Measurements from ENCODE around the gene NEK6. TPM values are rescaled to one million over a fixed set of nuclear protein-coding genes. Genes with fewer than 3 reads are reported as not detected.

NEK6 gene
- total RNA-seq, 2 experiments from 2014 or later, result 0.89 to 1.7 TPM

DNA sequence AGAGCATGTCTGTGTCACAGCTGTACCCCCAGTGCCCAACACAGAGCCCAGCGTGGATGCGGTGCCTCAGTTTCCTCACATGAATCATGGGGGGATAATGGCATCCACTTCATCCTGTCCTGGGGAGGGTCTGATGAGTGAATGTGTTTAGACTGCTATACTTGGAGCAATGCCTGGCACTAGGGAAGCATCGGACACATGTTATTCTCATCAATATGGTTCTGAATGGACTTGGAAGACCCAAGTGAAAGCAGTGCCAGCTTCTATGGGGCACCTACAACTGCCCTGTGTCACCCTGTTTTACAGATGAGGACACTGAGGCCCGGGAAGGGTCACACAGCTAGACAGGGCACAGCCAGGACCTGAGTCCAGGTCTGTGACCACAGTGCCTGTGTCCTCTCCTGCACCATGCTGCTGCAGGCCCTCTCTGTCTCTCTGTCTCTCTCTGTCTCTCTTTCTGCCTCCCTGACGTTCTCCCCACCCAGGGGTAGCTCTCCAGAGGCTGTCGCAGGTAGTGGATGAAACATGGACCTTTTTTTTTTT is 42.3 kb upstream of the NEK6 start:
- H3K4me1 ChIP-seq (ENCODE audit: insufficient read depth, low read length), result peaks cover 59% of the 10 kb centered on the region
- Mint-ChIP-seq H3K27ac (no peak overlapping the region), H3K27me3 (no peaks in the 10 kb centered on the region), H3K9me3 (no peaks in the 10 kb centered on the region), H3K4me1 (ENCODE audit: low read depth) (peaks cover 36% of the 10 kb centered on the region), H3K4me3 (no peak overlapping the region), H3K36me3 (ENCODE audit: low read depth) (no peaks in the 10 kb centered on the region)
- no peaks in the 10 kb centered on the region for H3K36me3 ChIP-seq (ENCODE audit: insufficient read depth, low read length)
- TF ChIP-seq, protein P1, sequence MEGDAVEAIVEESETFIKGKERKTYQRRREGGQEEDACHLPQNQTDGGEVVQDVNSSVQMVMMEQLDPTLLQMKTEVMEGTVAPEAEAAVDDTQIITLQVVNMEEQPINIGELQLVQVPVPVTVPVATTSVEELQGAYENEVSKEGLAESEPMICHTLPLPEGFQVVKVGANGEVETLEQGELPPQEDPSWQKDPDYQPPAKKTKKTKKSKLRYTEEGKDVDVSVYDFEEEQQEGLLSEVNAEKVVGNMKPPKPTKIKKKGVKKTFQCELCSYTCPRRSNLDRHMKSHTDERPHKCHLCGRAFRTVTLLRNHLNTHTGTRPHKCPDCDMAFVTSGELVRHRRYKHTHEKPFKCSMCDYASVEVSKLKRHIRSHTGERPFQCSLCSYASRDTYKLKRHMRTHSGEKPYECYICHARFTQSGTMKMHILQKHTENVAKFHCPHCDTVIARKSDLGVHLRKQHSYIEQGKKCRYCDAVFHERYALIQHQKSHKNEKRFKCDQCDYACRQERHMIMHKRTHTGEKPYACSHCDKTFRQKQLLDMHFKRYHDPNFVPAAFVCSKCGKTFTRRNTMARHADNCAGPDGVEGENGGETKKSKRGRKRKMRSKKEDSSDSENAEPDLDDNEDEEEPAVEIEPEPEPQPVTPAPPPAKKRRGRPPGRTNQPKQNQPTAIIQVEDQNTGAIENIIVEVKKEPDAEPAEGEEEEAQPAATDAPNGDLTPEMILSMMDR (IDR thresholded peaks at IDR 0.05), result no peak
- DNase-seq, result no peak
- no peaks in the 10 kb centered on the region for H3K9me3 ChIP-seq (ENCODE audit: control insufficient read depth in 1 of 2, insufficient read depth in 1 of 2, low read length in 2 of 2)
- ChIA-PET POLR2A (no interaction called here), CTCF (no interaction called here)
- H3K27me3 ChIP-seq (ENCODE audit: control insufficient read depth in 1 of 2, insufficient read depth in 2 of 2, low read length in 2 of 2), result no peaks in the 10 kb centered on the region
- intact Hi-C loops (cut with DNase I, micrococcal nuclease), result no loop called here
- no peak overlapping the region for H3K27ac ChIP-seq (ENCODE audit: low read depth in 1 of 2, low read length in 2 of 2)
- ATAC-seq (ENCODE audit: poor library complexity), result no peak
- no peak overlapping the region for H3K4me3 ChIP-seq (ENCODE audit: low read length)

DNA sequence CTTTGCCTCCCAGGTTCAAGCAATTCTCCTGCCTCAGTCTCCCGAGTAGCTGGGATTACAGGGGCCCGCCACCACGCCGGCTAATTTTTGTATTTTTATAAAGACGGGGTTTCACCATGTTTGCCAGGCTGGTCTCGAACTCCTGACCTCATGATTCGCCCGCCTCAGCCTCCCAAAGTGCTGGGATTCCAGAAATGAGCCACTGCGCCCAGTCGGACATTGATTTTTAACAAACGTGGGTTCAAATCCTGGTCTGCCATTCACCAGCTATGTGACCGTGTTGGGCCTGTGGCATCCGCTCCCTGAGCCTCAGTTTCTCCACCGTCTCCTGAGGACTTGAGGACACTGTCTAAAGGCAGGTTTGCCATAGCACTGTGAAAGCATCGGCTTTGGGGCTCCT is 41.8 kb upstream of the NEK6 start:
- H3K27ac ChIP-seq (ENCODE audit: low read depth in 1 of 2, low read length in 2 of 2), result no peak overlapping the region
- TF ChIP-seq, protein P1 (IDR thresholded peaks at IDR 0.05), result no peak
- ATAC-seq (ENCODE audit: poor library complexity) (no peak), DNase-seq (no peak)
- H3K4me3 Mint-ChIP-seq, result peak overlapping the region; percentile 78
- H3K36me3 Mint-ChIP-seq (ENCODE audit: low read depth), result no peaks in the 10 kb centered on the region
- H3K9me3 Mint-ChIP-seq, result no peaks in the 10 kb centered on the region
- H3K4me1 ChIP-seq (ENCODE audit: insufficient read depth, low read length), result peaks cover 59% of the 10 kb centered on the region
- no peaks in the 10 kb centered on the region for H3K27me3 ChIP-seq (ENCODE audit: control insufficient read depth in 1 of 2, insufficient read depth in 2 of 2, low read length in 2 of 2)
- no peaks in the 10 kb centered on the region for H3K27me3 Mint-ChIP-seq
- ChIA-PET CTCF (no interaction called here), POLR2A (interaction anchor here (1.2 kb wide), 1 partner anchor 42 kb away, joined by 3 read pairs; the partner anchor contains the start of gene NEK6)
- no peaks in the 10 kb centered on the region for H3K9me3 ChIP-seq (ENCODE audit: control insufficient read depth in 1 of 2, insufficient read depth in 1 of 2, low read length in 2 of 2)
- H3K36me3 ChIP-seq (ENCODE audit: insufficient read depth, low read length), result no peaks in the 10 kb centered on the region
- peaks cover 36% of the 10 kb centered on the region for H3K4me1 Mint-ChIP-seq (ENCODE audit: low read depth)
- H3K4me3 ChIP-seq (ENCODE audit: low read length), result no peak overlapping the region
- H3K27ac Mint-ChIP-seq, result no peak overlapping the region
- intact Hi-C loops (cut with DNase I, micrococcal nuclease), result no loop called here

DNA sequence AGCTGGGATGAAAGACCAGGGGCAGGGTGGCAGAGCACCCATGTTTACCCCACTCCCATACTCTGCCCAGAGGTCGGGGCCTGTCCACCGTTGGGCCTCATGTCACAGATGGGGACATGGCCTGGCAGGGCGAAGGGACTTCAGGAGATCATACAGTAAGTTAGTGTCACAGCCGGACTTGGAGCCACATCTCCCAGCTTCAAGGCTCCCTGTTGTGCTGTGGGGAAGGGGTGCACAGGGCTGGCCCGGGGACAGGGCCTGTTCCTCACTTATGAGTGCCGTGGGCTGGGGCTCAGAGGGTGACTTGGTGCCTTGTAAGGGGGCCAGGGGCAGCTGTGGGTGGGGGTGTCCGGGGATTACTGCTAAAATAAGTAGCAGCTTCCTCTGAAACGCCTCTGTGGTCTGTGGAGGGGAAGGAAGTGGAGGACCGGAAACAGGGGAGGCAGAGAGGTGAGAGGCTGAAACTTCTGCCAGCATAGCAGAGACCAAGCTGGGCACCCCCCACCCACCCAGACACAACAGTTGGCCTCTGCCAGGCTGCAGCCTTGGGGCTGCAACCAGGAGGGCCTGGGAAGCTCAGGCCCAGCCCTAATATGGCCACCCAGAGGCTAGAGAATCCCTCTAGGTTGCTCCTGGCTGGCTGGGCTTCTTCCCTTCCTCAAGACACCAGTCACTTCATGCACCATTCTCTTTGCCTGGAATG is 41.1 kb upstream of the NEK6 start:
- Mint-ChIP-seq H3K27me3 (no peaks in the 10 kb centered on the region), H3K4me1 (ENCODE audit: low read depth) (peaks cover 36% of the 10 kb centered on the region), H3K9me3 (no peaks in the 10 kb centered on the region), H3K36me3 (ENCODE audit: low read depth) (no peaks in the 10 kb centered on the region), H3K4me3 (peak overlapping the region; percentile 78), H3K27ac (peak overlapping the region; percentile 13)
- Histone ChIP-seq H3K9me3 (ENCODE audit: control insufficient read depth in 1 of 2, insufficient read depth in 1 of 2, low read length in 2 of 2) (no peaks in the 10 kb centered on the region), H3K4me3 (ENCODE audit: low read length) (peak overlapping the region; percentile 16), H3K4me1 (ENCODE audit: insufficient read depth, low read length) (peaks cover 59% of the 10 kb centered on the region), H3K27me3 (ENCODE audit: control insufficient read depth in 1 of 2, insufficient read depth in 2 of 2, low read length in 2 of 2) (no peaks in the 10 kb centered on the region), H3K36me3 (ENCODE audit: insufficient read depth, low read length) (no peaks in the 10 kb centered on the region), H3K27ac (ENCODE audit: low read depth in 1 of 2, low read length in 2 of 2) (no peak overlapping the region)
- ATAC-seq (ENCODE audit: poor library complexity), result peak; percentile 37
- intact Hi-C loops (cut with DNase I, micrococcal nuclease), result no loop called here
- TF ChIP-seq, protein P1 (IDR thresholded peaks at IDR 0.05), result no peak
- DNase-seq, result peak in 9 of 14 experiments; percentile 9 to 80 (median 31)
- CTCF ChIA-PET, result no interaction called here
- POLR2A ChIA-PET, result interaction anchor here (1.2 kb wide), 1 partner anchor 41 kb away, joined by 3 read pairs; the partner anchor contains the start of gene NEK6
